Epidermal melanocyte (primary cell): ENCODE results near the gene PPM1L.

Source experiments
- DNase-seq: peaks from one replicate; pipeline ENCODE4 v3.0.0; 2011; ENCODE audit warnings: low spot score; ENCODE audit not compliant: insufficient read length

PPM1L gene

GRCh38 chr3:160928183-160928726, 172.2 kb downstream of the PPM1L start:
- no peak for DNase-seq

GRCh38 chr3:160929595-160929994, 173.6 kb downstream of the PPM1L start:
- DNase-seq = peak; percentile 81

GRCh38 chr3:160931474-160931873, 175.4 kb downstream of the PPM1L start:
- no peak for DNase-seq

GRCh38 chr3:160935413-160936095, 179.5 kb downstream of the PPM1L start:
- DNase-seq = no peak

- DNase-seq = peak; percentile 47
Observed at GRCh38 chr3:160941885-160942494, 186.0 kb downstream of the PPM1L start.

GRCh38 chr3:160943996-160944395, 188.0 kb downstream of the PPM1L start:
- DNase-seq = no peak

GRCh38 chr3:160945336-160945735, 189.3 kb downstream of the PPM1L start:
- DNase-seq = no peak

GRCh38 chr3:160948273-160948672, 192.2 kb downstream of the PPM1L start:
- DNase-seq = no peak

- DNase-seq = no peak
Observed at GRCh38 chr3:160949460-160949859, 193.4 kb downstream of the PPM1L start.

- DNase-seq = no peak
Observed at GRCh38 chr3:160950542-160950941, 194.5 kb downstream of the PPM1L start.

GRCh38 chr3:160950954-160951353, 194.9 kb downstream of the PPM1L start:
- DNase-seq = no peak

GRCh38 chr3:160951642-160952487, 195.8 kb downstream of the PPM1L start:
- DNase-seq = no peak

- DNase-seq = no peak
Observed at GRCh38 chr3:160953686-160954085, 197.7 kb downstream of the PPM1L start.

GRCh38 chr3:160956785-160957184, 200.8 kb downstream of the PPM1L start:
- DNase-seq = no peak

GRCh38 chr3:160960568-160960967, 204.5 kb downstream of the PPM1L start:
- DNase-seq = no peak

- no peak for DNase-seq
Observed at GRCh38 chr3:160963949-160964348, 207.9 kb downstream of the PPM1L start.

GRCh38 chr3:160968761-160969160, 212.7 kb downstream of the PPM1L start:
- no peak for DNase-seq

- no peak for DNase-seq
Observed at GRCh38 chr3:160973067-160973809, 217.2 kb downstream of the PPM1L start.

GRCh38 chr3:160977773-160978172, 221.7 kb downstream of the PPM1L start:
- DNase-seq = no peak

GRCh38 chr3:160980740-160981139, 224.7 kb downstream of the PPM1L start:
- no peak for DNase-seq

GRCh38 chr3:160981217-160981938, 225.3 kb downstream of the PPM1L start:
- DNase-seq = no peak
